ENCODE measurements around the gene PDCD1LG2.
"Not testable (repeated sequence)": the region's sequence is repeated elsewhere in the genome, so short reads cannot be mapped to it uniquely, and the experiment has no call there.

PDCD1LG2 gene

DNA sequence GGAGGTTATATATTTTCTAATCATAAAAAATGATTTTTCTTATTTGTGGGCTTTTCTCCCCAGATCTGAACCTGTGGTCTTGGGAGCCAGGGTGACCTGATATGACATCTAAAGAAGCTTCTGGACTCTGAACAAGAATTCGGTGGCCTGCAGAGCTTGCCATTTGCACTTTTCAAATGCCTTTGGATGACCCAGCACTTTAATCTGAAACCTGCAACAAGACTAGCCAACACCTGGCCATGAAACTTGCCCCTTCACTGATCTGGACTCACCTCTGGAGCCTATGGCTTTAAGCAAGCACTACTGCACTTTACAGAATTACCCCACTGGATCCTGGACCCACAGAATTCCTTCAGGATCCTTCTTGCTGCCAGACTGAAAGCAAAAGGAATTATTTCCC, 59.6 kb downstream of the PDCD1LG2 start:
- DNase-seq: no peak

DNA sequence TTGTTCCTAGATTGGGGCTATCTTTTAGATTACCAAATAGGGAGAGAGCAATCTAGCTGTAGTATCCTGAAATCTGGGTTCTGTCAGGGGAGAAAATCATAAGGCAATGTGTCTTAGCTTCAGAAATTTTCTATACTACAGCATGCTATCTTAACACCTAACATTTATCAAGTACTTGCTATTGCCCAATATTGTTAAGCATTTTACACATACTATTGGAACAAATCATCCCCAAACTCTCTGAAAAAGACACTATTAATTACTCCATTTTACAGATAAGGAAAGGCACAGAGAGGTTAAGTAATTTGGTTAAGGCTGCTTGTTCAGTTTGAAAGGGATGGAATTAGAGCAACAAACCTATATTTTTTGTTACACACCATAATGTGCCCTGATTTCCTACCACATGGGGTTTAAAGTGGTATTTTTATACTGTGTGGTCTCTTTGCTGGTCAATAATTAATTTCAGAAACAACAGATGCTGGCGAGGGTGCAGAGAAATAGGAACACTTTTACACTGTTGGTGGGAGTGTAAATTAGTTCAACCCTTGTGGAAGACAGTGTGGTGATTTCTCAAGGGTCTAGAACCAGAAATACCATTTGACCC, 61.4 kb downstream of the PDCD1LG2 start:
- DNase-seq: no peak

DNA sequence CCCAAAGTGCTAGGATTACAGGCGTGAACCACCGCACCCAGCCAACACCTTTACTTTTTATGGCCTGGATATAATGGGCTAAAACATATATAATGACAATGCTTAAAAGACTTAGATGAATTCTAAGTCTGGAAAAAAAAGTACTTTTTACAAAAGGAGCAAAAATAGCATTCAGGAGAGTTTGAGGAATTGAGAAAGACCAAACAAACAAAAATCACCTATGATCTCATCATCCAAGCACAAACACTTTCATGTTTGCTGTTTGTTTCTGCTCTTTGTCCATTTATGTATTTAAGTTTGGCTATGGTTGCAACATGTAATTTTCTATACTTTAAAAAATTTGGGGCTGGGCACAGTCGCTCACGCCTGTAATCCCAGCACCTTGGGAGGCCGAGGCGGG, 63.8 kb downstream of the PDCD1LG2 start:
- no peak for DNase-seq

DNA sequence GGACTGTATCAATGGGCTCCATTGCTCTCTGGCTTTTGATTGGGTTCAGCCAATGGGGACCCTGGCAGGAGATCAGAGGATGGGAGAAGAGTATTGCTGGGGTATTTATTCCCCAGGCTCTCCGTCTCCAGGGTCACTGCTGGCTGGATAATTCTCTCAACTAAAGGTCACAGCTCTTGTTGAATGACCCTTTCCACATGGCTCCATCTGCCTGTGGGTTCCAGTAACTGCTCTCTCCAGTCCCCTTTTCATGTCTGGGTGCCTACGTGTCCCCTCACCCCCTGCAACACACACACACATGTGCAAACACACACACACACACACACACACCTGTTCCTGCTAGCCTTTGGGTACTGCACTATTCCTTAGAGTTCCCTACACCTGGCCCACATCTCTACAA, 64.7 kb downstream of the PDCD1LG2 start:
- no peak for DNase-seq

DNA sequence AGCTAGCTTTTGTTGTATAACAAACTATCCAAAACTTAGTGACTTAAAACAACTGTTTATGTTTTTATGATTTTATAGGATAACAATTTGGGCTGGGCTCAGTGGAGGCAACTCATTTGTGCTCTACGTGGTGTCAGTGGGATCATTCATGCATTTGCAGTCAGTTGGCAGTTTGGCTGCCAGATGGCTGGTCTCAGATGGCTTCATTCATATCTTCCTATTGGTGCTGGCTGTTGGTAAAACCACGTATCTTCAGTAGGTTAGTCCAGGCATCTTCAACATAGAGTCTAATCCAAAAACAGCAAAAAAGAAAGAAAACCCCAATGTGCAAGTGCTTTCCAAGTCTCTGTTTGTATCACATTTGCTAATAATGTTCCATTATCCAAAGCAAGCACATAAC, 66.9 kb downstream of the PDCD1LG2 start:
- DNase-seq: no peak

DNA sequence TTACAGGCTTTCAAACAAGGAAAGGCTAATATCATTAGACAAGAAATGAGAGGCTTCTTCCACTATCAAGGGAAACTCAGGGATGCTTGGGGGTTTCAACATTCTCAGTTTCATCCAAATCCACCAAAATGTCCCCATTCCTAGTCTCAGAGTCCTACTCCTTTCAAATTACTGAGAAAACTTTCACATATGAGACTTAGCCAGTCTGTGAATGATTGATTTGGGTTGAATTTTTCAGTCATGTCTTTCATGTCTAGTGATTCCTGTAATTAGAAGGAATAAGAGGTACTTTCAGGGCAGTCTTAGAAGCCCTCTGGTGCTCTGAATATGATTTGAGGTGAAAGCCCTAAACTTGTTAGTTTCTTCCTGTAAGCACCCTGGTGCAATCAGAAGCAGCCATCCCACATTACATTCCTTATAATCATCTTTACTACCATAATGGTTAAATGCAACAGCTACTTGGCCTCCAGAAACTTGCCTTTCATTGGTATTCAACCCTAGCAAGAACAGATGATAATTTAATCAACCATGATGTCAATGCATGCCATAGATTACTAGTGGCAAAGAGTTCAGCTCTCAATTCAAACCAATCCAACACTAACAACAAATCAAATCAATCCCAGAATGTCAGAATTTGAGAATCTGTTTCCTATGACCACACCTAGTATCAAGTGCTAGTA, 67.8 kb downstream of the PDCD1LG2 start:
- DNase-seq: no peak

DNA sequence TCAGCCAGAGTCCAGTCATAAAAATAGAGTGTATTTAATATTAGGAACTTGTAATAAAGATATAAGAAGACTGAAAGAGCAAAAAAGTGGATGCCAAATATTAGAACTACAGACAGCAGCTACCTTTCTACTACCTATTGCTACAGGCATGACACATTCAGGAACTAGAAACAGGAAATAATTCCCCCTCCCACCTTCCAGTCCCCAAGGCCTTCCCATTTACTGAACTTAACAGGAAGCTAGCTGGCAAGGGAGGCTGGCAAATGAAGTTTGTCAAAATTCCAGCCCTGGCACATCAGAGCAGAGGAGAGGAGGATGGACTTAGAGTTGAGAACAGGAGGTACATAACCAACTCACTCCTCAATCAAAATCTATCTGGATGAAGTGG, 68.4 kb downstream of the PDCD1LG2 start:
- DNase-seq: peak; percentile 61

DNA sequence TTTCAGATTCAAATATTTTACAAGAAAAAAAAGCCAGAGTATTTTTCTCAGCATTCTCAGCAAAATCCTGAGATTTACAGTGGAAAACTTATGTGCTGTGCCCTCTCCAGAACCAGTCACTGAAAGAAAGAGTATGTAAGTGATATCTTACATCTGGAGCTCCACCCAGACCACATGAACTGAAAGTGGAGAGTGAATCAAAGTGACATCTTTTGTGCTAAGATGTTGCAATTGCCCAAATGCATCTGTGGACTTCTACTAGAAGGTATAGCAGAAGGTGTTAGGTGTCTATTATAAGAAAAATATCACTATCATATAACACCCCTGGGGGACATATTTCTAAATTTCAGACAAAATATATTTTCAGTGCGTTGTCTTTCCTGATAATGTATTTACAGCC, 69.5 kb downstream of the PDCD1LG2 start:
- no peak for DNase-seq

DNA sequence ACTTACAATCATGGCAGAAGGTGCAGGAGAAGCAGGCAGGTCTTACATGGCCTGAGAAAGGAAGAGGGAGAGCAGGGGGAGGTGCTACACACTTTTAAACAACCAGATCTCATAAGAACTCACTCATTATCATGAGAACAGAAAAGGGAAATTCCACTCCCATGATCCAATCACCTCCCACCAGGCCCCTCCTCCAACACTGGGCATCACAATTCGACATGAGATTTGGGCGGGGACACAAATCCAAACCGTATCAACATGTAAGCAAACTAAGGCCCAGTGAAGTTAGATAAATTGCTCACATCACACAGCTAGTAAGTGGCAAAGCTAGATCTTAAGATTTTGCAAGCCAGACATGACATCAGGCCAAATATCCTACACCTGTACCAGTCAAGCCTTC, 70.3 kb downstream of the PDCD1LG2 start:
- no peak for DNase-seq

DNA sequence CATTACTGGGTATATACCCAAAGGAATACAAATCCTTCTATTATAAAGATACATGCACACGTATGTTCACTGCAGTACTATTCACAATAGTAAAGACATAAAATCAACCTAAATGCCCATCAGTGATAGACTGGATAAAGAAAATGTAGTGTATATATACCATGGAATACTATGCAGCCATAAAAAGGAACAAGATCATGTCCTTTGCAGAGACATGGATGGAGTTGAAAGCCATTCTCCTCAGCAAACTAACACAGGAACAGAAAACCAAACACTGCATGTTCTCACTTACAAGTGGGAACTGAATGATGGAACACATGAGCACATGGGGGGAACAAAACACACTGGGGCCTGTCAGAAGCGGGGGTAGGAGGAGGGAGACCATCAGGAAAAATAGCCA, 71.4 kb downstream of the PDCD1LG2 start:
- DNase-seq: not testable (repeated sequence)

DNA sequence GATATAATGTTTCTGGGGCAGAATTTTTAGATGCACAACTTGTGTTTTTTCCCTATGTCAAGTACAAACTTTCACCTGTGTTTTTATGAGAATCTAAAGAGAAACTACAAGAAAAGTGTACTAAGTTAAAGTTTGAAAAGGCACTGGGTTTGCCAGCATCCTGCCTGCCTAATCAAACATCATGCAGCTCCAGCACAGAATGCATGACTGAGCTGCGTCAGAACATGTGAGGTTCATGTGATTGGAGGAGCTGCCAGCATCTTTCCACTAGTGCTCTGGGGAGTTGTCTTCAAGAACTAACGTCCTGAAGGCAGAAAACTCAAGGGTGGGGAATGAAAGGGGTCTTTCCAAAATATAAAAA, 72.5 kb downstream of the PDCD1LG2 start:
- peak; percentile 22 for DNase-seq

DNA sequence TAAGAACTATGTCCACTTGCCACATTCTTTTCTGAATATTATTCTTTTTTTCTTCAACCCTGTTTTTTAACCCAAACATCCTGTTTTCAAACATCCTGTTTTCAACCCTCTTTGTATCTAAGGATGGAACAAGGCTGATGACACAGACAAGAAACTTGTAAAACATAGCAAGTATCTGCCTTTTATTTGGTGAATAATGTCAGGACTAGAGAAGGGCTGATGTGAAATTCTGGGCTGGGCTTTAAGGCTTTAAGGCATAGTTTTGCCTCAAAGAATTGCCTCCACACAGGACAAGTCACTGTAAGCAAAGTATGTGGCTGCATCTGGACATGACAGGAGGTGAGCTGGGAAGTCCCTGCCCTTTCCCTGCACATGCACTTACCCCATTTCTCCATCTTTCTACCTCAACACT, 76.1 kb downstream of the PDCD1LG2 start:
- peak; percentile 26 for DNase-seq

DNA sequence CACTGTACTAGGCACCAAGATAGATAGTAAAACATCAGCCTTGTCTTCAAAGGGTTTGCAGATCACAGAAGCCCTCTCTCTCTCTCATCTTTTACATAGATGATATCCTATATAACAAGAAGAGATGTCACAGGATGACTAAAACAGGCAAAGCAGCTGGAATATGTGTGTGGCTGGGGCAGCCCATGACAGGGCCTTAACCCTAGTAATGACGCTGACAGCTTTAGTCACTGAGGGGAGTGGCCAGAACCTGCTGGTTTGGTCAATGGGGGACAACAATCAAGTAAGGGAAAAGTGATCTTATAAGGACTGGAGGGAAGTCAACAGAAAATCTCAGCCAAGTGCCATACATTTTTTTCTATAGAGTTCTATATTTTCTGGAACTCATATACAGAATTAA, 76.7 kb downstream of the PDCD1LG2 start:
- DNase-seq: no peak

DNA sequence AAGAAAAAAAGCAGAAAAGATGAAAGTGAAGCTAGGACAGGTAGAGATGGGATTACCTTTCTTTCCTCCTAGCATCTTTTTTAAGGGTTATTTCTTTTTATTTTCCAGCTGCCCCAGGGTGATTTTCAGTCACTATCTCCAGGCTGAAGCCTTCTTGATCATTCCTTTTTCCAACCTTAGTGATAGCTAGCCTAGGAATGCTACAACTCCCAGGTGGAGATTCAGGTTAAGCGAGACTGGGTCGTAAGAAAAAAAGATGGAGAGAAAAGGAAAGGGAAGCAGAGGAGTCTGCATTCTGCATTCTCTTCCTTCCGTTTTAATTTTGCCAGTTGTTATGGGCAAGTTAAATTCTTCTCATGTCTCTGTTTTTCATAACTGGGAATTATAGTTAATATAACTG, 81.9 kb downstream of the PDCD1LG2 start:
- no peak for DNase-seq

DNA sequence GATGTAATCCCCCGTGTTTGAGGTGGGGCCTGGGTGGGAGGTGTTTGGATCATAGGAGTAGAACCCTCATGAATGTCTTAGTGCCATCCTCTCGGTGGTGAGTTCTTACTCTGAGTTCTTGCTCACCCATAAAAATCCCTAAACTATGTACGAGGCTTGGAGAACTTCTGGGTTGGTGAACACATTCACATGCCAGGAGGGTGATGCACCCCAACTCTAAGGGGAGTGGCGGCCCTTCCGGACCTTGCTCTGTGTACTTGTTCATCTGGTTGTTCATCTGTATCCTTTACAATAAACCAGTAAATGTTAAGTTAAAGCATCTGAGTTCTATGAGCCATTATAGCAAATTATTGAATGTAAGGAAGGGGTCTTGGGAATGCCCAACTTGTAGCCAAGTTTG, 82.6 kb downstream of the PDCD1LG2 start:
- no peak for DNase-seq

DNA sequence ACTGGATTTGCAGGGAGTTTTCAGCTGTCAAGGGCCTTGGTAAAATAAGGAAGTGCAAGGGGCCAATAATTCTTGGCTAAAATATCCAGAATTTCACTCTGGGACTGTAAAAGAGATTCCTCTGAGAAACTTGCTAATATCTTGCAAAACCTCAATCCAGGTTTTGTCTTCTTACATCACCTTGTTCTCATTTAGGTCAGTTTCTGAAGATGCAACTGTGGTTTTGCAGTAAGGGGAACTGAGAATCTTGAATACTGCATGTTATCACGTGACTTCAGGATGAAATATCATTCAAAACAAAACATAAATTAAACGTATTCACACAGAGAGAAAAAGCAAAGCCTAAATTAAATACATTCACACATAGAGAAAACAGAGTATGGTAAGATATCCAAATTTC, 83.6 kb downstream of the PDCD1LG2 start:
- no peak for DNase-seq

DNA sequence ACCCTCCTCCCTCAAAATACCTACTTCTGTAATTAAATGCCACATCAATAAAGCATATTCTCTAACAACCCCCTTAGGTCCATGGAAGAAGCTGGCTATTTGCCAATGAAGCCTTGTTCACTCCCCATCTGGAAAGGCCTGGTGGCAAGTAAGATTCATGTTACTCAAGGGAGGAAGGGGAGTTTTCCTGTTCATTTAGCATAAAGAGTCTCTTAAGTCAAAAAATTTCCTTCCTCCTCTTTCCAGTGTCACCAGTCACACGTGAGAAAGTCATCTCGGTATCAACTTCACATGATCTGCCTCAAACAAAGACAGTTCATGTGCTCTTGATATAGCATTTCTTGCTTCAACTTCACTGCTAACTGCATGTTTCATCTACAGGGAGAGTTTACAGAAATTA, 85.8 kb downstream of the PDCD1LG2 start:
- DNase-seq: no peak

DNA sequence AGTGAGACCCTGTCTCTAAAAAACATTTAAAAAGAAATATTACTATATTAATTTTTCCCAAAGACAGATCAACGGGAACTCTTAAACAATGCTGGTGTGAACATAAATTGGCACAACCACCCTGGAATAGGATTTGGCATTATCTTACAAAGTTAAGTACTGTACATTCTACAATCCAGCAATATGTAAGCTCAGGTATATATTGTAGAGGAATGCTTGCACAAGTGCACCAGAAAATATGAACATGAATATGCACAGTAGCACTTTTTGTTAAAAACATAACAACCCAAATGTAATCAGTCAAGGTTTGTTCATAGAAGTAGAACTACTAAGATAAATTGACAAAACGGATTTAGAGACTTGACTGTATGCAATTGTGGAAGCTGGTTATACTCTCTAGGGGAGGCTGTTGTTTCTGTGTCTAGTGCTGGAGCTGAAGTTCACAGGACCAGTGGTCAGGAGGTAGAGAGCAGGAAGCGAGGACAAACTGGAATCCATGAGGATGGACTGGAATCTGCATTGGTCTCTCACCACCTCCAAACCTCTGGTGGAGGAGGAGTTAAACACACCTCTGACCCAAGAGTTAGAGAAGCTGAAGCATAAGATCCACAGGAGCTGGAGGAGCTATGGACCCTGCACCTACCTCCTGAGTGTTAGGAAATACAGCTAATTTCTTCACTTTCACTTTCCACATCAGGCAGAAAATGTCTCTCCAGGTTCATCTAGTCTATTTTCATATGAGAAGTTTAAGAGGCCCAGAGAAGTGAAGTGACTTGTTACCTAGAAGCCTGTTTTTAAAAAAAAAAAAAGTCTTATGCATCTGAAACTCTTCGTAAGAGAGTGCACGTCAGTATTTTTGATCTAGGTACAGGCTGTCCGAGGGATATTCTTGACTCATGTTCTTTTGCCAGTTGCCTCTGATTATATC, 98.2 kb downstream of the PDCD1LG2 start:
- peak; percentile 53 for DNase-seq

DNA sequence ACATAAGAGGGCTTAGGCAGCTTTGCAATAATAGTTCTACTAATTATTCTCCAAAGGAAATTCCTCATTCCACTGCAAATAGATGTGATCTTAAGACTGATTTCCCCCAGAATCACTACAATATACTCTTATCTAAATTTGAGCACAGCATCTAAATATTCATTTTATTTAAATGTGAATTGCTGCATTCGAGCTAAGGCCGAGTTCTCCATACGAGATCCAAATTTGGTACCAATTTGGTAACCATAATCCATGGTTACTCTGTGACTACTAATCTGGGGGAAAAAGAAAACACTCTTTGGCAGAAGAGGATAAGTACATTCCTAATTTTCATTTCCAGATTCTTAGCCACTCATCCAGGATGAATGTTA, 98.9 kb downstream of the PDCD1LG2 start:
- no peak for DNase-seq

DNA sequence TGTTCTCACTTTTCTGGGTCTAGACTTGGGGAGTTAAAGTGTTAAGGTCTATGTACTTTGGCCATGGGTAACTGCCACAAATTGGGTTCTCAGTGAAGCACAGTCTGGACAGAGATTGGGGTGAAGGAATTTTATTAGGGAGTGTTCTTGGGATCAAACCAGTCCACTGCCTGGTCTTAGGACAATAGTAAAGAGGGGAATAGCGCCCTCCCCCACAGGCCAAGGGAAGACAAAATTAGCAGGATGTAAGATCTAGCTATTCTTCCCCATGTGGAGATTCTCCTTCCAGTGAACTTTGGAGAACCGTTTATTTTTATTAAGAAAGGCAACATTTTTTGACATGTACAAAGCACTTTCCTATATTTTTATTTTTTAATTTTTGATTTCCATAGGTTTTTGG, 100.2 kb downstream of the PDCD1LG2 start:
- no peak for DNase-seq

DNA sequence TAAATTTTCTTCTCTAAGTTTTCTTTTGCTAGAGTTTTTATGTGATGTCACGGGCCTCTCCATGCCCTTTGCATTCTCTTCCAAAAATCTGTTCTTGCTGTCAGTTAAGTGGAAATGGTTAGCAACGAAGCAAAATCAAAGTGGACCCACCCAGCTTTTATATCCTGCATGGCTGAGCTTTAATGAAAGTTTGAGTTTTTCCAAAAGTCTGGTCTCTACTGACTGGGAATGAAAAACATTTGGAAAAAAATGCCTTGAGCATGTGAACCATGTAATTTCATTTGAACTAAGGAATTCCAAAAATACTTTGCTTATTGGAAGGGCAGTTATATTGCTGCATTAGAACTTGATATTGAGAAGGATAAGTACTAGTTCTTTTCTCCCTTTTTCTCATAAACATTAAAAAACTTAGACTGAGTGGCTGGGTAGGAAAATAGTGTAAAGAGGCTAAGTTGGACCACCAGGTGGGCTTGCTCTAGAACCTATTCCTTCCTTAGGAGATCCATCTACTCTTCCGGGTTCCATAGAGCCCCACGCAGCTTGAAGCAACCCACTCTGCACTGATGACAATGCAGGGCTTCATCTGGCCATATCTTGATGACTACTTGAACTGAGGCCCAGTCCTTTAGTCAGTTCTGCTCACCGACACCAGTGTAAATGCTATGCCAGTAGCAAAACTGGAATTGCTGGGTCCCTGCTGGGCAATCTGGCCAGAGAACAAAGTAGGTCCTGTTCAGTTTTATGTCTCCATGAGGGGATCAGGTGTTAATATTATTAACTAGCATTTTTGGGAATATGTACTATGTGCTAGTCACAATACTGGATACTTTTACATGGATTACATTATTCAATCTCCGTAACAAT, 101.2 kb downstream of the PDCD1LG2 start:
- no peak for DNase-seq

DNA sequence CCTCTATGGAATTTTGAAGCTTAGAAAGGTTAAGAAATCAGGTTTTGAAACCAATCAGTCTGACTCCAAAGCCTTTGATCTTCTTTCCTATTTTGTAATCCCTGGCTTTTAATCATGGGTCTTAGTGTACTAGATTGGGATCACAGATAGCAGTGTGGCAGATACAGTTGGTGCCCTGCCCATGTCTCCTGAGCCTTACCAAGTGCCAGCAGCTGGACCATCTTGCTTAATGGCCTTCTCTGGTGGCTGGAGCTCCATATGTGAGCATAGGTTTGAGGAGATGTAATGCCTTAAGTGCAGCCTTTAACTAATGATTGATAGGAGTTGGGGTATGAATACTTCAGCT, 101.8 kb downstream of the PDCD1LG2 start:
- DNase-seq: no peak

DNA sequence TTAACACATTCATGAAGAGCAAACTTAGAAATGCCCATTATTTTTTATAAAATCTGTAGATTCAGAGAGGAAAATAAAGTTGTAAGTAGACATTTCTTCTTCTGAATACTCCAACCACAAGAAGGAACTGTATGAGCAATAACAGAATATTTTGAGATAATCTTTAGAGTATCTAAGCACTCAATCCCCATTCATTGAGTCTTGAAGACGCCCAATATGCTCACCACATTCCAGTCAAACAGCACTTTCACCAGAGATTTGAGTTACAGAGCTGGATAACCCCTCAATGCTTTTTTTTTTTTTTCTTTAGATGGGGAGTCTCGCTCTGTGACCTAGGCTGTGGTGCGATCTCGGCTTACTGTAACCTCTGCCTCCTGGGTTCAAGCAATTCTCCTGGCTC, 103.9 kb downstream of the PDCD1LG2 start:
- no peak for DNase-seq
